ENCODE data around the gene RNF31. TPM values are rescaled to one million over a fixed set of nuclear protein-coding genes. Genes with fewer than 3 reads are reported as not detected.

The RNF31 gene
- total RNA-seq, 4 donors from 2014 or later = 21.7 to 33.3 (median 26.8) TPM

GRCh38 chr14:24108336-24108874, 38.9 kb upstream of the RNF31 start:
- no peaks in the 10 kb centered on the region for H3K27me3 ChIP-seq
- 44% methylated on average over 5 of the region's 5 CpGs for WGBS
- H3K4me3 ChIP-seq = no peak overlapping the region
- no peaks in the 10 kb centered on the region for H3K9me3 ChIP-seq
- TF ChIP-seq POLR2A (IDR thresholded peaks at IDR 0.05; ENCODE audit: low read depth) = no peak
- no peak for TF ChIP-seq POLR2AphosphoS5 (IDR thresholded peaks at IDR 0.05)
- no peak for TF ChIP-seq EP300 (IDR thresholded peaks at IDR 0.05)
- no peak for TF ChIP-seq CTCF (IDR thresholded peaks at IDR 0.05)
- H3K36me3 ChIP-seq = peaks cover 0 to 5% (median 4%) of the 10 kb centered on the region in 4 donors
- DNase-seq (ENCODE audit: extremely low spot score) = no peak
- H3K4me1 ChIP-seq = peaks cover 9 to 15% (median 13%) of the 10 kb centered on the region in 4 donors
- intact Hi-C loops (cut with DNase I) = loop anchor here (2.0 to 5.0 kb wide), 2 partner anchors 50 to 54 kb away; partner anchors contain the start of gene IRF9
- peak overlapping the region in 3 of 4 donors; percentile 13 to 42 (median 39) for H3K27ac ChIP-seq (replicated peaks in 1 of 4)

- WGBS = 80% methylated on average over 9 of the region's 9 CpGs
- intact Hi-C loops (cut with DNase I) = no loop called here
- Histone ChIP-seq H3K27ac (replicated peaks in 1 of 4) (no peak overlapping the region), H3K27me3 (no peaks in the 10 kb centered on the region), H3K9me3 (no peaks in the 10 kb centered on the region), H3K4me1 (peaks cover 12 to 18% (median 15%) of the 10 kb centered on the region in 4 donors), H3K4me3 (no peak overlapping the region), H3K36me3 (no peaks in the 10 kb centered on the region)
- no peak for TF ChIP-seq POLR2A (IDR thresholded peaks at IDR 0.05; ENCODE audit: low read depth)
- TF ChIP-seq EP300 (IDR thresholded peaks at IDR 0.05) = no peak
- TF ChIP-seq POLR2AphosphoS5 (IDR thresholded peaks at IDR 0.05) = no peak
- TF ChIP-seq CTCF (IDR thresholded peaks at IDR 0.05) = no peak
- DNase-seq (ENCODE audit: extremely low spot score) = no peak
Observed at GRCh38 chr14:24110060-24110459, 37.2 kb upstream of the RNF31 start.

- DNase-seq (ENCODE audit: extremely low spot score) = no peak
- no peaks in the 10 kb centered on the region for H3K36me3 ChIP-seq
- no peaks in the 10 kb centered on the region for H3K27me3 ChIP-seq
- 65% methylated on average over 1 of the region's 1 CpG for WGBS
- H3K4me1 ChIP-seq = peaks cover 14 to 20% (median 18%) of the 10 kb centered on the region in 4 donors
- no peak for TF ChIP-seq CTCF (IDR thresholded peaks at IDR 0.05)
- no peak for TF ChIP-seq EP300 (IDR thresholded peaks at IDR 0.05)
- TF ChIP-seq POLR2A (IDR thresholded peaks at IDR 0.05; ENCODE audit: low read depth) = no peak
- no peak for TF ChIP-seq POLR2AphosphoS5 (IDR thresholded peaks at IDR 0.05)
- no peak overlapping the region for H3K4me3 ChIP-seq
- intact Hi-C loops (cut with DNase I) = no loop called here
- H3K27ac ChIP-seq (replicated peaks in 1 of 4) = no peak overlapping the region
- H3K9me3 ChIP-seq = no peaks in the 10 kb centered on the region
Observed at GRCh38 chr14:24110523-24110922, 36.8 kb upstream of the RNF31 start.

GRCh38 chr14:24113379-24113800, 33.9 kb upstream of the RNF31 start:
- no peak for DNase-seq (ENCODE audit: extremely low spot score)
- Histone ChIP-seq H3K4me3 (peak overlapping the region; percentile 63 to 96 (median 67)), H3K4me1 (peaks cover 28 to 31% (median 30%) of the 10 kb centered on the region in 4 donors), H3K27me3 (no peaks in the 10 kb centered on the region), H3K27ac (replicated peaks in 1 of 4) (peak overlapping the region; percentile 93 to 98 (median 97)), H3K36me3 (peaks cover 6 to 18% (median 16%) of the 10 kb centered on the region in 4 donors), H3K9me3 (no peaks in the 10 kb centered on the region)
- TF ChIP-seq EP300 (IDR thresholded peaks at IDR 0.05) (no peak), CTCF (IDR thresholded peaks at IDR 0.05) (no peak), POLR2A (IDR thresholded peaks at IDR 0.05; ENCODE audit: low read depth) (no peak), POLR2AphosphoS5 (IDR thresholded peaks at IDR 0.05) (no peak)
- intact Hi-C loops (cut with DNase I) = no loop called here
- 20% methylated on average over 10 of the region's 15 CpGs for WGBS

Data from esophagus muscularis mucosa (tissue), 4 donors.